AG08396 (cell line): ENCODE data around the gene CELSR1.
A peak's percentile ranks its signal among the peaks of the same experiment; 100 is the strongest.
"Not testable (repeated sequence)": the region's sequence is repeated elsewhere in the genome, so short reads cannot be mapped to it uniquely, and the experiment has no call there.

Experiments
- DNase-seq: peaks from one replicate; pipeline ENCODE4 v3.0.0; 2012; ENCODE audit warnings: low spot score, mixed read lengths

Gene CELSR1

GRCh38 chr22:46479046-46479445 is 58.4 kb downstream of the CELSR1 start:
- DNase-seq, result no peak

GRCh38 chr22:46478083-46478551 is 59.3 kb downstream of the CELSR1 start:
- no peak for DNase-seq

DNA sequence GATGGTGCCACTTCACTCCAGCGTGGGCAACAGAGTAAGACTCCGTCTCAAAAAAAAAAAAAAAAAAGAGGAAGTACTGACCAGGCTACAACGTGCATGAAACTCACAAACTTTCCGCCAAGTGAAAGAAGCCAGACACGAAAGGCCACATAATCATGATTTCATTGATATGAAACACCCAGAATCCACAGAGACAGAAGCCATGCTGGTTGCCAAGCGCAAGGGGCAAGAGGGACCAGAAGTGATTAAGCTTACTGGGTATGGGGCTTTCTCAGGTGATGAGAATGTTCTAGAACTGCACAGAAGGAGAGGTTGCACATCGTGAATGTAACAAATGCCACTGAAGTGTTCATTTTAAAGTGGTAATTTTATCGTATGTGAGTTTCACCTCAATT is 60.9 kb downstream of the CELSR1 start:
- no peak for DNase-seq

DNA sequence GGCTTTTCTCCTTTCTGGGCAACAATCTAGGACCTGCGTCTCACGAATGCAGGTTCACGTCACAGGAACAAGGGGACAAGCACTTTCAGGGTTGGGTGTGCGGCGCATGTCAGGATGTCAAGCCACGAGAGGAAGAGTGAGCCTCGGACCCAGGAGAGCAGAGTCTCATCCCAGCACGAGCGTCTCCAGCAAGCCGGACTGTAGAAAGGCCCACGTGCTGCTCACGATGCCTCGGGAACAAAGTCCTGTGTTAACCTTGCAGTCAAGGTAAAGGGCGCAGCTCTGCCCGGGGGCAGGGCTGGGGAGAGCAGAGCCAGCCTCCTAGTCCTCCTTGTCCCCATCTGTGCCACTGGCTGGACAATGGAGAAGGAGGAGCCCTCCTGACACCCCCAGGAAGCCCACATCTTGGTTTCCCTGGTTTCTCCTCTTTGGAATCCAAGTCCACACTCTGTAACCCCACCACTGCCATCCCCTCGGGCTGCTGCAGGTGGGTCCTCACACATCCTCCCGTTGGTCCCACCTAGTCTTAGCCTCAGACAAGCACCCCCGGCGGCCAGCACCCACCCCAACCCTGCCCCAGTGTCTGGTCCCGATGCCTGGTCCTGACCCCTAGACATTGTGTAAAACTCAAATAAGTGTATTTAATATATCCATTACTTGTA is 63.4 kb downstream of the CELSR1 start:
- no peak for DNase-seq

GRCh38 chr22:46473021-46473779 is 64.2 kb downstream of the CELSR1 start:
- DNase-seq, result no peak

GRCh38 chr22:46472722-46473016 is 64.8 kb downstream of the CELSR1 start:
- DNase-seq, result no peak

DNA sequence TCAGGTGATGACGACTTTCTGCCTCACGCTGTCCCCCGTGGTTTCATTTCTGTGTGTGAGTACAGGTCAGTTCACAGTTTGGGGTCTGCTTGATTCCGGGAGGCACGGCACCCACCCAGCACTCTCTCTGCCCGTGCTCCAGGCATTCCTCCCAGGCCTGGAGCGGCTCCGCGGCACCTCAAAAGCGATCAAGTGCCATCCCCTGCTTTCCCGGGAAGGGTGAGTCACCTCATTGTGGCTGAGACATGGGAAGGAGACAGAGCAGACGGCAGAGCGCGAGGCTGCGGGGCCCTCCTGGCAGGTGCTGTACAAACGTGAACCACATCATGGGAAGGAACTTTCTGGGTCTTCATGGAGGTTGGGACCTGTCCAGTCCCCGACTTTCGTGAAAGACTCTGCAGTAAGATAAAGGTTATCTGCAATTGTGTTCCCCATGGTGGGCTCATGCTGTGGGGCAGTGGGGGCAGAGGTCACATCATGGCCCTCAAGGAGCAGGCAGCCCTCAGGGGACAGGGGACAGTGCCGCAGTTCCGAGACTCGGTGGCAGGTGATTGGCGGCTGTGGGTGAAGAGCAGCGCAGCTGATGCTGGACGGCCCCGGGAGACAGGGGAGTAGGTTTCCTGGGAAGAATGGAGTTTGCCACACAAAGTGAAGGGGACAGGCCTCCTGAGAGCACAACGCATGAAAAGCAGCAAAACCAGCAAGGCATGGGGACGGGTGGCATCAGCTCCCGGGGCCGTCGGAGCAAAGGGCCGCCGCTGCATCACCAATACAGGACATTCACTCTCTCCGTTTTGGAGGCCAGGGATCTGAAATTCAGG is 65.3 kb downstream of the CELSR1 start:
- no peak for DNase-seq

- DNase-seq, result not testable (repeated sequence)
These were observed 66.1 kb downstream of the CELSR1 start for GRCh38 chr22:46471330-46471729.

- no peak for DNase-seq
These were observed 67.7 kb downstream of the CELSR1 start for GRCh38 chr22:46469711-46470110.

DNA sequence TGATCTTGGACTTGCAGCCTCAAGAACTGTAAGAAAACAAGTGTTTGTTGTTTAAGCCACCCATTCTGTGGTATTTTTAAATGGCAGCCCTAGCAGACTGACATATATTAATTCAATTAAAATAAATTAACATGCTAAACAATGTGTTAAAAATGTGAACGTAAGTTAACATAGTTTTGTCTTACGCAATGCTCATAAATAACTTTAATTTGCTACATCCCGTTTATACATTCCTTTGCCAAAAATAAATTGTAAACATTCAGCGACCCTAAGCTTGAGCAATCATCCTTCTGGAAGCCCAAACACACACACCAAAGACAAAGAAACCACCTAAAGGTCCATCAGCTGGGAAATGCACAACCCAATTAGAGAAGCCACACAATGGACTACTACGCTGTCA is 70.4 kb downstream of the CELSR1 start:
- DNase-seq, result no peak

- DNase-seq, result no peak
These were observed 71.2 kb downstream of the CELSR1 start for GRCh38 chr22:46466255-46466676.

GRCh38 chr22:46465793-46466192 is 71.6 kb downstream of the CELSR1 start:
- DNase-seq, result no peak

DNA sequence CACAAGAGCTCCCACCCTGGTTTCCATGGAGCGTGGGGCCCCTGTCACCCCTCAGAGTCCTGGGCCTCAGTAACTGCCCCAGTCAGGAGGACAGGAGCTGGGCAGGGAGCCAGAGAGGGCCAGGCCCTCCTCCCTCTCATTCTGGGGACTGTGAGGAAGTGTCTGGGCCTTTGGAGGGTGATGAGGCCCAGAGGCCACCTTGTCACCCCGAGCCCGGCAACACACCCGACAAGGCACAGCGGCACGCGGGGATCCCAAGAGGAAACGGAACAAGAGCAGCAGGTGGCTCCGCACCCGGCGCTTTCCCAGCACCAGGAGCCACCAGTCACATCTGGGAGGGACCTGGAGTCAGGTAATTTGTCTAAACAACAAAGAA is 72.1 kb downstream of the CELSR1 start:
- no peak for DNase-seq

- no peak for DNase-seq
These were observed 72.6 kb downstream of the CELSR1 start for GRCh38 chr22:46464701-46465344.

DNA sequence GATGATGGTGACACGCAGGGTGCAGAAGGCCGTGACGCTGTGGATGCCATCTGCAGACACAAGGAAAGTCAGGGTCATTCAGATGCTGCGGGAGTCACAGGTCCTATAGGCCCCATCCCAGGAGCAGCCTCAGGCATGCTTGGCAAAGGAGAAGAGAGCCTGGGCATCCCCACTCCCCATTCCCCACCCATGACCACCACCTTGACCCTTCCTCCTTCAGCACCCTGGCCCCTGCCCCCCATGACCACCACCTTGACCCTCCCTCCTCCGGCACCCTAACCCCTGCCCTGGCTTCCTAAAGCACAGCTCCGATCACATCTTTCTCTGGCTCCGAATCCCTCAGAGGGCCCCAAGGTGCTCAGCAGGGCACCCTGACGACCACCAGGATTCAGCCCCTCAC is 73.1 kb downstream of the CELSR1 start:
- DNase-seq, result no peak

- no peak for DNase-seq
These were observed 73.8 kb downstream of the CELSR1 start for GRCh38 chr22:46463435-46464227.

- peak; percentile 38 for DNase-seq
These were observed 74.6 kb downstream of the CELSR1 start for GRCh38 chr22:46462726-46463371.

GRCh38 chr22:46461566-46462180 is 75.7 kb downstream of the CELSR1 start:
- DNase-seq, result no peak

GRCh38 chr22:46460857-46461256 is 76.6 kb downstream of the CELSR1 start:
- no peak for DNase-seq

DNA sequence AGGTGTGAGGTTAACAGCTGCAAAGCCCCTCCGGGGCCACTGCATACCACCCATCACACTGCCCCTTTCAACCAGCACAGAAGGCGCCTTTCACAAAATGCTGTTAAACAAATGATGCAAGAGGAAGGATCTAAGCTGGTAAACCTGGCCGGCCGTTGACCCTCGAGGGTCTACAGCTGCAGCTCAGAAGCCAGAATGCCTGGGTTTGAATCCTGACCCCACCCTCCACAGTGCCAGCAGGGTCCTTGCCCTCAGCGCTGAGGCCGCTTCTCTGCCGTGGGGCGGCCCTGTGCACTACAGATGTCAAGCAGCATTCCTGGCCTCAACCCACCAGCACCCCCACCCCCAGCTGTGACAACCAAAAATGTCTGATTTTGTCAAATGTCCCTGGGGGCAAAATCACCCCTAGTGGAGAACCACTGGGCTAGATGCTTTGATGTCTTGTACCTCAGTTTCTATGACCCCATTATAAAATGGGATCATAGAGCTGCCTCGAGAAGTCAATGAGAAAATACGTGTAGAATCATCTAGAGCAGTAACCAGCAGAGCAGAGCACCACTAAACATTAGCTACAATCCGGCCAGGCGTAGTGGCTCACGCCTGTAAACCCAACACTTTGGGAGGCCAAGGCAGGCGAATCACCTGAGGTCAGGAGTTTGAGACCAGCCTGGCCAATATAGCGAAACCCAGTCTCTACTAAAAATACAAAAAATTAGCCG is 77.9 kb downstream of the CELSR1 start:
- DNase-seq, result no peak
